Liver (tissue), 9 donors: ENCODE data around the gene MEF2D. TPM values are rescaled to one million over a fixed set of nuclear protein-coding genes. Genes with fewer than 3 reads are reported as not detected.

ENCODE experiments used
- DNase-seq: peaks from one replicate; pipeline ENCODE4 v3.0.0-alpha.2; 2017; ENCODE audit warnings: low spot score
- H3K27ac ChIP-seq, 2 donors: one replicate each; pipeline ENCODE4 v1.7.0; 2013; ENCODE audit warnings: inconsistent platforms in 2 of 2, low read length in 2 of 2, control low read depth in 1 of 2, low read depth in 1 of 2, mild to moderate bottlenecking in 1 of 2
- H3K27me3 ChIP-seq, 4 donors: one replicate each; pipeline versions ENCODE4 v1.6.1 to v1.7.0; 2013; ENCODE audit warnings: low read length in 3 of 4, inconsistent platforms in 1 of 4, mild to moderate bottlenecking in 1 of 4, moderate library complexity in 1 of 4; ENCODE audit not compliant: control insufficient read depth in 4 of 4, insufficient read depth in 4 of 4
- H3K36me3 ChIP-seq, 4 donors: one replicate each; pipeline versions ENCODE4 v1.6.1 to v1.7.0; 2013; ENCODE audit warnings: low read length in 3 of 4, mild to moderate bottlenecking in 3 of 4, low read depth in 1 of 4, moderate library complexity in 1 of 4; ENCODE audit not compliant: control insufficient read depth in 4 of 4, insufficient read depth in 3 of 4
- H3K4me1 ChIP-seq, 4 donors: one replicate each; pipeline versions ENCODE4 v1.6.1 to v1.7.0; 2013; ENCODE audit warnings: low read length in 3 of 4, mild to moderate bottlenecking in 3 of 4, moderate library complexity in 1 of 4; ENCODE audit not compliant: control insufficient read depth in 4 of 4, insufficient read depth in 4 of 4
- H3K4me3 ChIP-seq, 3 donors: one replicate each; pipeline versions ENCODE4 v1.6.1 to v1.7.0; 2013; ENCODE audit warnings: low read length in 3 of 3, control low read depth in 1 of 3, low read depth in 1 of 3, mild to moderate bottlenecking in 1 of 3
- H3K9ac ChIP-seq, 2 donors: one replicate each; pipeline ENCODE4 v1.7.0; 2013; ENCODE audit warnings: low read length in 2 of 2, mild to moderate bottlenecking in 2 of 2, moderate library complexity in 2 of 2, control low read depth in 1 of 2, low read depth in 1 of 2
- H3K9me3 ChIP-seq, 4 donors: one replicate each; pipeline versions ENCODE4 v1.6.1 to v1.7.0; 2013; ENCODE audit warnings: low read length in 3 of 4; ENCODE audit not compliant: control insufficient read depth in 4 of 4
- HNF4A ChIP-seq, 2 donors: conservative IDR thresholded peaks; 2 replicates each; pipeline ENCODE4 v1.6.1; 2016; ENCODE audit warnings: antibody characterized with exemption in 2 of 2, mild to moderate bottlenecking in 2 of 2
- HNF4G ChIP-seq: IDR thresholded peaks from 2 replicates; pipeline ENCODE4 v1.6.1; 2016; ENCODE audit warnings: antibody characterized with exemption
- JUND ChIP-seq, 2 donors: IDR thresholded peaks; 2 replicates each; pipeline ENCODE4 v1.6.1; 2016; ENCODE audit warnings: antibody characterized with exemption in 2 of 2
- NR2F2 ChIP-seq: IDR thresholded peaks from 2 replicates; pipeline ENCODE4 v1.6.1; 2016; ENCODE audit warnings: antibody characterized with exemption
- RXRA ChIP-seq, 2 donors: IDR thresholded peaks; 2 replicates each; pipeline ENCODE4 v1.6.1; 2017 to 2018; ENCODE audit warnings: antibody characterized with exemption in 2 of 2, mild to moderate bottlenecking in 1 of 2
- SP1 ChIP-seq: IDR thresholded peaks from 2 replicates; pipeline ENCODE4 v1.6.1; 2018; ENCODE audit warnings: antibody characterized with exemption, mild to moderate bottlenecking
- TAF1 ChIP-seq: conservative IDR thresholded peaks from 2 replicates; pipeline ENCODE4 v1.6.1; 2016; ENCODE audit warnings: antibody characterized with exemption, mild to moderate bottlenecking
- YY1 ChIP-seq: IDR thresholded peaks from 2 replicates; pipeline ENCODE4 v1.6.1; 2016; ENCODE audit warnings: antibody characterized with exemption, mild to moderate bottlenecking
- WGBS: extraction: QIAGEN DNeasy Blood & Tissue Kit; methylation state at CpG from one replicate; pipeline ENCODE4 v1.1.7; 2013; 5-methylcytosine and 5-hydroxymethylcytosine counted together
- polyA plus RNA-seq, 2 donors: library from polyadenylated mRNA; stranded (reverse) in 1 of 2; unstranded in 1 of 2; fragments of 200-250 nt in 1 of 2; fragments of >200 nt in 1 of 2; fragmentation: Nextera tagmentation in 1 of 2; extraction: Ambion mirVana in 1 of 2; gene quantifications; one replicate each; pipeline versions ENCODE4 v1.2.1 to v1.2.3, GENCODE V29; 2013 to 2015
- total RNA-seq, 2 donors: library from RNA; depleted of rRNA; stranded (reverse); fragments of >200 nt; gene quantifications; one replicate each; pipeline ENCODE4 v1.2.3, GENCODE V29; 2014
- TF ChIP-seq, protein P1 (sequence below): IDR thresholded peaks from 2 replicates; pipeline ENCODE4 v1.6.1; 2016; ENCODE audit warnings: antibody characterized with exemption, mild to moderate bottlenecking
- TF ChIP-seq, protein P2 (sequence below): IDR thresholded peaks from 2 replicates; pipeline ENCODE4 v1.6.1; 2016; ENCODE audit warnings: antibody characterized with exemption
- TF ChIP-seq, protein P3 (sequence below): fragments of 150-350 bp; IDR thresholded peaks from 2 replicates; pipeline ENCODE4 v1.5.1; 2017; ENCODE audit warnings: improper control_type of control experiment, low read depth, low read length; ENCODE audit not compliant: missing input control
- donor health status: healthy.
- donor health status: healthy.
- donor health status: healthy.
- donor health status: healthy.
- donor health status: healthy.

Gene MEF2D
- total and polyA plus RNA-seq, 4 donors = 3.4 to 7.6 (median 5.5) TPM

GRCh38 chr1:156438278-156438987 lies 62.1 kb downstream of the MEF2D start:
- no peak overlapping the region for H3K9ac ChIP-seq
- no peaks in the 10 kb centered on the region for H3K36me3 ChIP-seq
- no peaks in the 10 kb centered on the region for H3K9me3 ChIP-seq
- peaks cover 4 to 14% (median 5%) of the 10 kb centered on the region in 4 donors for H3K4me1 ChIP-seq
- no peak overlapping the region for H3K27ac ChIP-seq
- no peak for DNase-seq
- 28% methylated on average over 7 of the region's 7 CpGs for WGBS
- H3K27me3 ChIP-seq = peaks cover 0 to 53% (median 35%) of the 10 kb centered on the region in 4 donors
- no peak overlapping the region for H3K4me3 ChIP-seq
- TF ChIP-seq TAF1 (no peak), HNF4A (conservative IDR thresholded peaks at IDR 0.05) (no peak), NR2F2 (no peak)
- TF ChIP-seq, protein P1, sequence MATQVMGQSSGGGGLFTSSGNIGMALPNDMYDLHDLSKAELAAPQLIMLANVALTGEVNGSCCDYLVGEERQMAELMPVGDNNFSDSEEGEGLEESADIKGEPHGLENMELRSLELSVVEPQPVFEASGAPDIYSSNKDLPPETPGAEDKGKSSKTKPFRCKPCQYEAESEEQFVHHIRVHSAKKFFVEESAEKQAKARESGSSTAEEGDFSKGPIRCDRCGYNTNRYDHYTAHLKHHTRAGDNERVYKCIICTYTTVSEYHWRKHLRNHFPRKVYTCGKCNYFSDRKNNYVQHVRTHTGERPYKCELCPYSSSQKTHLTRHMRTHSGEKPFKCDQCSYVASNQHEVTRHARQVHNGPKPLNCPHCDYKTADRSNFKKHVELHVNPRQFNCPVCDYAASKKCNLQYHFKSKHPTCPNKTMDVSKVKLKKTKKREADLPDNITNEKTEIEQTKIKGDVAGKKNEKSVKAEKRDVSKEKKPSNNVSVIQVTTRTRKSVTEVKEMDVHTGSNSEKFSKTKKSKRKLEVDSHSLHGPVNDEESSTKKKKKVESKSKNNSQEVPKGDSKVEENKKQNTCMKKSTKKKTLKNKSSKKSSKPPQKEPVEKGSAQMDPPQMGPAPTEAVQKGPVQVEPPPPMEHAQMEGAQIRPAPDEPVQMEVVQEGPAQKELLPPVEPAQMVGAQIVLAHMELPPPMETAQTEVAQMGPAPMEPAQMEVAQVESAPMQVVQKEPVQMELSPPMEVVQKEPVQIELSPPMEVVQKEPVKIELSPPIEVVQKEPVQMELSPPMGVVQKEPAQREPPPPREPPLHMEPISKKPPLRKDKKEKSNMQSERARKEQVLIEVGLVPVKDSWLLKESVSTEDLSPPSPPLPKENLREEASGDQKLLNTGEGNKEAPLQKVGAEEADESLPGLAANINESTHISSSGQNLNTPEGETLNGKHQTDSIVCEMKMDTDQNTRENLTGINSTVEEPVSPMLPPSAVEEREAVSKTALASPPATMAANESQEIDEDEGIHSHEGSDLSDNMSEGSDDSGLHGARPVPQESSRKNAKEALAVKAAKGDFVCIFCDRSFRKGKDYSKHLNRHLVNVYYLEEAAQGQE = no peak
- TF ChIP-seq, protein P2, sequence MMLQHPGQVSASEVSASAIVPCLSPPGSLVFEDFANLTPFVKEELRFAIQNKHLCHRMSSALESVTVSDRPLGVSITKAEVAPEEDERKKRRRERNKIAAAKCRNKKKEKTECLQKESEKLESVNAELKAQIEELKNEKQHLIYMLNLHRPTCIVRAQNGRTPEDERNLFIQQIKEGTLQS = no peak

DNA sequence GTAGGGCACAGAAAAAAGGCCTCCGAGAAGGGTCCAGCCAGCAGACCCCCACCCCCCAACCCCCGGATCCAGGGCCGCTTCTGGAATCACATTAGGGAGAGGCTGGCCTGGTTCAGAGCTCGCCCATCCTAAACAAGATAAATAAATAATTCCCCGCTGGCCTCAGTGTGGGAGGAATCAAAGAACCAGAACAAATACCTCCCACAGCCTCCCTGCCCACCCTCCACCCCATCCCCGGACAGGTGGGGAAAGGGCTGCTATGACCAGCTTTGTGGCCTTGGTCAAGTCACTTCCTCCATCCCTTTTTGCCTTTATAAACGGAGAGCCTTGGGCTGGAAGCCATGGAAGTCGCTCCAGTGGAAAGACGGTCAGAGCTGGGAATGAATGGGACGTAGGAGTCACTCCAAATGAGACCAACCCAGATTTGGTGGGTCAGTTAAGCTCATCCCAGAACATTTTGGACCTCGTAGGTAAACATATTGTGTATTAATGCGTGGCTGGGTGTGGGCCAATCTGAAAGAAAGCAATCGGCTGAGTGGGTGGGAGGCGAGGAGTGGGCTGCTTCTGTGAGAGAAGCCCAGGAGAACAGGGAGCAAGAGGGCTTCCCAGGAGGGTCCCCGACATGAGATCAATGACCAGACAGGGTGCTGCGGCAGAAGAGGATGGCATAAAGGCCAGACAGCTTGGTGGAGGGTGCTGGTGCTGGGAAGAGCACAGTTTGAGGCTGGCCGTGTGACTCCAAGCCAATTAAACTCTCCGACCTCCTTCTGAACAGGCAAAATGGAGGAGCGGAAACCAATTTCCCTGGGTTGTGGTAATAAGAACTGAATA lies 63.3 kb downstream of the MEF2D start:
- no peaks in the 10 kb centered on the region for H3K9me3 ChIP-seq
- no peak for DNase-seq
- peaks cover 4 to 14% (median 5%) of the 10 kb centered on the region in 4 donors for H3K4me1 ChIP-seq
- H3K27ac ChIP-seq = no peak overlapping the region
- no peak for TF ChIP-seq NR2F2
- TF ChIP-seq TAF1 = no peak
- TF ChIP-seq, protein P1 = no peak
- TF ChIP-seq RXRA (IDR thresholded peaks at IDR 0.05) = no peak
- TF ChIP-seq HNF4G = no peak
- TF ChIP-seq YY1 = no peak
- TF ChIP-seq, protein P3, sequence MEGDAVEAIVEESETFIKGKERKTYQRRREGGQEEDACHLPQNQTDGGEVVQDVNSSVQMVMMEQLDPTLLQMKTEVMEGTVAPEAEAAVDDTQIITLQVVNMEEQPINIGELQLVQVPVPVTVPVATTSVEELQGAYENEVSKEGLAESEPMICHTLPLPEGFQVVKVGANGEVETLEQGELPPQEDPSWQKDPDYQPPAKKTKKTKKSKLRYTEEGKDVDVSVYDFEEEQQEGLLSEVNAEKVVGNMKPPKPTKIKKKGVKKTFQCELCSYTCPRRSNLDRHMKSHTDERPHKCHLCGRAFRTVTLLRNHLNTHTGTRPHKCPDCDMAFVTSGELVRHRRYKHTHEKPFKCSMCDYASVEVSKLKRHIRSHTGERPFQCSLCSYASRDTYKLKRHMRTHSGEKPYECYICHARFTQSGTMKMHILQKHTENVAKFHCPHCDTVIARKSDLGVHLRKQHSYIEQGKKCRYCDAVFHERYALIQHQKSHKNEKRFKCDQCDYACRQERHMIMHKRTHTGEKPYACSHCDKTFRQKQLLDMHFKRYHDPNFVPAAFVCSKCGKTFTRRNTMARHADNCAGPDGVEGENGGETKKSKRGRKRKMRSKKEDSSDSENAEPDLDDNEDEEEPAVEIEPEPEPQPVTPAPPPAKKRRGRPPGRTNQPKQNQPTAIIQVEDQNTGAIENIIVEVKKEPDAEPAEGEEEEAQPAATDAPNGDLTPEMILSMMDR = no peak
- TF ChIP-seq HNF4A (conservative IDR thresholded peaks at IDR 0.05) = no peak
- no peak for TF ChIP-seq JUND (IDR thresholded peaks at IDR 0.05)
- TF ChIP-seq SP1 = no peak
- H3K27me3 ChIP-seq = peaks cover 0 to 57% (median 40%) of the 10 kb centered on the region in 4 donors
- 17% methylated on average over 19 of the region's 19 CpGs for WGBS
- no peak overlapping the region for H3K9ac ChIP-seq
- no peaks in the 10 kb centered on the region for H3K36me3 ChIP-seq
- no peak overlapping the region for H3K4me3 ChIP-seq
